Neural cell (in vitro differentiated cells): ENCODE data around the gene CENPX. TPM values are rescaled to one million over a fixed set of nuclear protein-coding genes. Genes with fewer than 3 reads are reported as not detected.

ENCODE experiments used
- H2AFZ ChIP-seq: fragments of 200-600, 300-800 bp; sonication (generic), shearing (Covaris generic); 2 replicates; pipeline ENCODE4 v1.6.0; 2014; ENCODE audit warnings: low read depth, mild to moderate bottlenecking, antibody characterized with exemption, low read length, moderate library complexity
- H3F3A ChIP-seq: fragments of 200-600 bp; shearing (Covaris generic); 2 replicates; pipeline ENCODE4 v1.6.1; 2016; ENCODE audit warnings: mild to moderate bottlenecking, moderate library complexity, mixed read lengths, antibody characterized with exemption, low read length; ENCODE audit not compliant: insufficient read depth, poor library complexity, severe bottlenecking
- H3K27ac ChIP-seq: fragments of 200-600, 300-800 bp; sonication (generic), shearing (Covaris generic); 2 replicates; pipeline ENCODE4 v1.5.1; 2014; ENCODE audit warnings: mild to moderate bottlenecking, low read length, moderate library complexity
- H3K27me3 ChIP-seq: fragments of 300-800, 200-600 bp; sonication (generic), shearing (Covaris generic); 2 replicates; pipeline ENCODE4 v1.6.0; 2014; ENCODE audit warnings: mild to moderate bottlenecking, low read depth, low read length, moderate library complexity; ENCODE audit not compliant: insufficient read depth
- H3K36me3 ChIP-seq: fragments of 300-800, 200-600 bp; sonication (generic), shearing (Covaris generic); 2 replicates; pipeline ENCODE4 v1.5.1; 2014; ENCODE audit warnings: mild to moderate bottlenecking, antibody characterized with exemption, low read length, moderate library complexity; ENCODE audit not compliant: insufficient read depth
- H3K4me2 ChIP-seq: fragments of 300-800, 200-600 bp; sonication (generic), shearing (Covaris generic); 2 replicates; pipeline ENCODE4 v1.6.0; 2014; ENCODE audit warnings: mild to moderate bottlenecking, low read length
- H3K4me3 ChIP-seq: fragments of 300-800, 200-600 bp; sonication (generic), shearing (Covaris generic); 2 replicates; pipeline ENCODE4 v1.5.1; 2014; ENCODE audit warnings: mild to moderate bottlenecking, low read length, moderate library complexity
- H3K79me2 ChIP-seq: fragments of 200-600 bp; shearing (Covaris generic); replicated peaks from 2 replicates; pipeline ENCODE4 v1.6.0; 2014; ENCODE audit warnings: mild to moderate bottlenecking, low read length, moderate library complexity; ENCODE audit not compliant: insufficient read depth
- H3K9ac ChIP-seq: fragments of 300-800, 200-600 bp; sonication (generic), shearing (Covaris generic); 2 replicates; pipeline ENCODE4 v1.6.1; 2016; ENCODE audit warnings: mild to moderate bottlenecking, low read length, mixed read lengths
- H3K9me2 ChIP-seq: fragments of 200-600 bp; shearing (Covaris generic); 2 replicates; pipeline ENCODE4 v1.6.1; 2016; ENCODE audit warnings: mild to moderate bottlenecking, low read length, mixed read lengths; ENCODE audit not compliant: insufficient read depth
- H3K9me3 ChIP-seq: fragments of 200-600, 300-800 bp; sonication (generic), shearing (Covaris generic); 2 replicates; pipeline ENCODE4 v1.6.1; 2016; ENCODE audit warnings: mild to moderate bottlenecking, mixed run types, low read length, moderate library complexity, mixed read lengths
- H4K20me1 ChIP-seq: fragments of 200-600 bp; shearing (Covaris generic); 2 replicates; pipeline ENCODE4 v1.6.1; 2016; ENCODE audit warnings: mild to moderate bottlenecking, mixed run types; ENCODE audit not compliant: insufficient read depth
- EP300 ChIP-seq: fragments of 450-650 bp; conservative IDR thresholded peaks from 2 replicates; pipeline ENCODE4 v1.6.1; 2014; ENCODE audit warnings: antibody characterized with exemption, mild to moderate bottlenecking, moderate library complexity; ENCODE audit not compliant: poor library complexity, severe bottlenecking
- EZH2 ChIP-seq: fragments of 200-600, 300-800 bp; shearing (Covaris generic), sonication (generic); IDR thresholded peaks from 2 replicates; pipeline ENCODE4 v1.6.1; 2014; ENCODE audit warnings: antibody characterized with exemption, low read length, borderline replicate concordance, mild to moderate bottlenecking; ENCODE audit not compliant: insufficient read depth, poor library complexity, severe bottlenecking
- MXI1 ChIP-seq: fragments of 450-650 bp; conservative IDR thresholded peaks from 2 replicates; pipeline ENCODE4 v1.6.1; 2014; ENCODE audit warnings: antibody characterized with exemption, mild to moderate bottlenecking; ENCODE audit not compliant: poor library complexity, severe bottlenecking
- POLR2AphosphoS5 ChIP-seq: IDR thresholded peaks from 2 replicates; pipeline ENCODE4 v1.6.1; 2012
- RAD21 ChIP-seq: fragments of 450-650 bp; conservative IDR thresholded peaks from 2 replicates; pipeline ENCODE4 v1.6.1; 2014; ENCODE audit warnings: antibody characterized with exemption, mild to moderate bottlenecking, moderate library complexity
- SMC3 ChIP-seq: fragments of 450-650 bp; conservative IDR thresholded peaks from 2 replicates; pipeline ENCODE4 v1.6.1; 2014; ENCODE audit warnings: antibody characterized with exemption, mild to moderate bottlenecking, moderate library complexity; ENCODE audit not compliant: poor library complexity
- TAF1 ChIP-seq: IDR thresholded peaks from 2 replicates; pipeline ENCODE4 v1.6.1; 2012; ENCODE audit warnings: low read depth
- polyA plus RNA-seq: library from polyadenylated mRNA; depleted of rRNA; stranded (reverse); fragments of >200 nt; gene quantifications from 2 replicates; pipeline ENCODE4 v1.2.3, GENCODE V29; 2014
- TF ChIP-seq, protein P1 (sequence below): IDR thresholded peaks from 2 replicates; pipeline ENCODE4 v1.6.1; 2012; ENCODE audit warnings: borderline replicate concordance
- TF ChIP-seq, protein P2 (sequence below): fragments of 450-650 bp; IDR thresholded peaks from 2 replicates; pipeline ENCODE4 v1.5.1; 2014; ENCODE audit warnings: antibody characterized with exemption, mild to moderate bottlenecking, moderate library complexity; ENCODE audit not compliant: poor library complexity, severe bottlenecking

The CENPX gene
- polyA plus RNA-seq, 1 donor from 2014 or later: 205 TPM

DNA sequence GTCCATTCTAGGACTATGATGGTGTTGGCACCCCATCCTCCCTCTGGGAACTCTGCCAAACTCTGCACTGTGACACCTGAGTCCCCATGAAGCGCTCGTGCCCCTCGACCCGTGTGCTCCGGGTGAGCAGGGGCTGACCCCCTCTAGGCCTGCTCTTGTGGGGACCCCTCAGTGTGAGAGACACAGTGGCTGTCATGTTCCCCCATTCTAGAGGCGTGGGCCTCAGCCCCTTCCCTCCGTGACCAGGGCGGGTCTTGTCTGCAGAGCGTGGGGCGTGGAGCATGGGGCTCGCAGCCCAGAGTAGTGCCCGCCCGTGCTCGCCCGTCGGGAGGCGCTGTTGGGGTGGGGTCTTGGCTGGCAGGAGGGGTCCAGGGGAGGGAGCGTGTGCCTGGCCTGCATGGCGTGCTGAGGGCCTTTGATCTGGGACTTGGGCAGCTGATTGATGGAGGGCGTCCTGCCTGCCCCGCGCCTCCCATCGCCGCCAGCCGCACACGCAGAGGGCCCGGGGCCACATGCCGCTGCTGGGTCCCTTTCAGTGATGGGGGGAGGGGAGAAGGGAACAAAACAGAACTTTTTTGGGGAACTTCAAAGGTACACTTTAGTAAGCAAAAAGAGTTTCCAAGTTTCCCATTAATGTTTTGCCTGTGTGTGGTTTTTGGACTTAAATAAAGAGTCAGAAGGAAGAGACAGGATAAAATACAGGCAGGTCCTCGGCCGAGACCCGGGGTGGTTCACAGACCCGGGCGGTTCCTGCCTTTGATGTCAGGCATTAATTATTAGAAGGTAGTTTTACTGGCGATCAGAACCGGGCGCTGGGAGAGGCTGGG is 22.5 kb downstream of the CENPX start:
- Histone ChIP-seq H3K9me2 (no peaks in the 10 kb centered on the region), H2AFZ (no peak overlapping the region), H4K20me1 (no peaks in the 10 kb centered on the region), H3K4me3 (no peak overlapping the region), H3K27ac (no peak overlapping the region), H3F3A (no peaks in the 10 kb centered on the region), H3K27me3 (no peaks in the 10 kb centered on the region), H3K36me3 (no peaks in the 10 kb centered on the region), H3K9ac (no peak overlapping the region), H3K9me3 (no peaks in the 10 kb centered on the region), H3K4me2 (no peak overlapping the region), H3K79me2 (no peaks in the 10 kb centered on the region)
- TF ChIP-seq, protein P1, sequence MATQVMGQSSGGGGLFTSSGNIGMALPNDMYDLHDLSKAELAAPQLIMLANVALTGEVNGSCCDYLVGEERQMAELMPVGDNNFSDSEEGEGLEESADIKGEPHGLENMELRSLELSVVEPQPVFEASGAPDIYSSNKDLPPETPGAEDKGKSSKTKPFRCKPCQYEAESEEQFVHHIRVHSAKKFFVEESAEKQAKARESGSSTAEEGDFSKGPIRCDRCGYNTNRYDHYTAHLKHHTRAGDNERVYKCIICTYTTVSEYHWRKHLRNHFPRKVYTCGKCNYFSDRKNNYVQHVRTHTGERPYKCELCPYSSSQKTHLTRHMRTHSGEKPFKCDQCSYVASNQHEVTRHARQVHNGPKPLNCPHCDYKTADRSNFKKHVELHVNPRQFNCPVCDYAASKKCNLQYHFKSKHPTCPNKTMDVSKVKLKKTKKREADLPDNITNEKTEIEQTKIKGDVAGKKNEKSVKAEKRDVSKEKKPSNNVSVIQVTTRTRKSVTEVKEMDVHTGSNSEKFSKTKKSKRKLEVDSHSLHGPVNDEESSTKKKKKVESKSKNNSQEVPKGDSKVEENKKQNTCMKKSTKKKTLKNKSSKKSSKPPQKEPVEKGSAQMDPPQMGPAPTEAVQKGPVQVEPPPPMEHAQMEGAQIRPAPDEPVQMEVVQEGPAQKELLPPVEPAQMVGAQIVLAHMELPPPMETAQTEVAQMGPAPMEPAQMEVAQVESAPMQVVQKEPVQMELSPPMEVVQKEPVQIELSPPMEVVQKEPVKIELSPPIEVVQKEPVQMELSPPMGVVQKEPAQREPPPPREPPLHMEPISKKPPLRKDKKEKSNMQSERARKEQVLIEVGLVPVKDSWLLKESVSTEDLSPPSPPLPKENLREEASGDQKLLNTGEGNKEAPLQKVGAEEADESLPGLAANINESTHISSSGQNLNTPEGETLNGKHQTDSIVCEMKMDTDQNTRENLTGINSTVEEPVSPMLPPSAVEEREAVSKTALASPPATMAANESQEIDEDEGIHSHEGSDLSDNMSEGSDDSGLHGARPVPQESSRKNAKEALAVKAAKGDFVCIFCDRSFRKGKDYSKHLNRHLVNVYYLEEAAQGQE: no peak
- TF ChIP-seq SMC3 (no peak), POLR2AphosphoS5 (no peak), TAF1 (no peak), EP300 (no peak), EZH2 (no peak), MXI1 (no peak), RAD21 (no peak)
- TF ChIP-seq, protein P2, sequence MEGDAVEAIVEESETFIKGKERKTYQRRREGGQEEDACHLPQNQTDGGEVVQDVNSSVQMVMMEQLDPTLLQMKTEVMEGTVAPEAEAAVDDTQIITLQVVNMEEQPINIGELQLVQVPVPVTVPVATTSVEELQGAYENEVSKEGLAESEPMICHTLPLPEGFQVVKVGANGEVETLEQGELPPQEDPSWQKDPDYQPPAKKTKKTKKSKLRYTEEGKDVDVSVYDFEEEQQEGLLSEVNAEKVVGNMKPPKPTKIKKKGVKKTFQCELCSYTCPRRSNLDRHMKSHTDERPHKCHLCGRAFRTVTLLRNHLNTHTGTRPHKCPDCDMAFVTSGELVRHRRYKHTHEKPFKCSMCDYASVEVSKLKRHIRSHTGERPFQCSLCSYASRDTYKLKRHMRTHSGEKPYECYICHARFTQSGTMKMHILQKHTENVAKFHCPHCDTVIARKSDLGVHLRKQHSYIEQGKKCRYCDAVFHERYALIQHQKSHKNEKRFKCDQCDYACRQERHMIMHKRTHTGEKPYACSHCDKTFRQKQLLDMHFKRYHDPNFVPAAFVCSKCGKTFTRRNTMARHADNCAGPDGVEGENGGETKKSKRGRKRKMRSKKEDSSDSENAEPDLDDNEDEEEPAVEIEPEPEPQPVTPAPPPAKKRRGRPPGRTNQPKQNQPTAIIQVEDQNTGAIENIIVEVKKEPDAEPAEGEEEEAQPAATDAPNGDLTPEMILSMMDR: no peak

DNA sequence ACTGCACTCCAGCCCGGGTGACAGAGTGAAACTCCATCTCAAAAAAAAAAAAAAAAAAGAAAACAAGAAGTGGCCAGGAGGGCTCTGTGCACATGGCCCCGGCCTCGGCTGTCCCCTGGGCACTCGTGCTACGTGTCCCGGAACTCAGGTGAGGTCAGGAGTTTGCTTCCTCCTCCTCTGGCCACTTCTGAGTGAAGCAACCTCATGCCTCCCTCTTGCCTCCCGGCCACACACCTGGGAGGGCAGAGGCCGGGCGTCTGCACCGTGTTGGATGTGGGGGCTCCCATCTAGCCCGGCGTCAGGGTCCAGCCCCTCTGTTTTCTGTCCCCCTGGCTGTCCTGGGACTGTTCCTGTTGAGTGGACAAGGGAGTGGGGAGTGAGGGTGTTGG is 23.1 kb downstream of the CENPX start:
- Histone ChIP-seq H3F3A (no peaks in the 10 kb centered on the region), H3K4me3 (no peak overlapping the region), H3K36me3 (no peaks in the 10 kb centered on the region), H4K20me1 (no peaks in the 10 kb centered on the region), H3K9me2 (no peaks in the 10 kb centered on the region), H2AFZ (no peak overlapping the region), H3K27me3 (no peaks in the 10 kb centered on the region), H3K4me2 (no peak overlapping the region), H3K79me2 (no peaks in the 10 kb centered on the region), H3K9ac (no peak overlapping the region), H3K27ac (no peak overlapping the region), H3K9me3 (no peaks in the 10 kb centered on the region)
- TF ChIP-seq SMC3 (no peak), TAF1 (no peak), POLR2AphosphoS5 (no peak), MXI1 (no peak), EZH2 (no peak), RAD21 (no peak), EP300 (no peak)
- TF ChIP-seq, protein P1: no peak
- TF ChIP-seq, protein P2: no peak
